Epithelial cell of proximal tubule (primary cell): Measurements from ENCODE around the gene LRP10. TPM values are rescaled to one million over a fixed set of nuclear protein-coding genes. Genes with fewer than 3 reads are reported as not detected.

Experiments used
- DNase-seq: peaks from one replicate; pipeline ENCODE4 v3.0.0-alpha.2; 2011; ENCODE audit warnings: low read depth
- H3K4me3 ChIP-seq: 2 replicates; pipeline ENCODE4 v1.5.1; 2011; ENCODE audit warnings: low read depth, mild to moderate bottlenecking, low read length
- CTCF ChIP-seq: conservative IDR thresholded peaks from 2 replicates; pipeline ENCODE4 v1.5.1; 2012; ENCODE audit warnings: low read depth, mild to moderate bottlenecking, low read length
- total RNA-seq: library from RNA; depleted of rRNA; stranded (reverse); fragments of >200 nt; gene quantifications from 2 replicates; pipeline ENCODE4 v1.2.3, GENCODE V29; 2015

LRP10 gene
- total RNA-seq, 1 donor from 2014 or later: 102 TPM

DNA sequence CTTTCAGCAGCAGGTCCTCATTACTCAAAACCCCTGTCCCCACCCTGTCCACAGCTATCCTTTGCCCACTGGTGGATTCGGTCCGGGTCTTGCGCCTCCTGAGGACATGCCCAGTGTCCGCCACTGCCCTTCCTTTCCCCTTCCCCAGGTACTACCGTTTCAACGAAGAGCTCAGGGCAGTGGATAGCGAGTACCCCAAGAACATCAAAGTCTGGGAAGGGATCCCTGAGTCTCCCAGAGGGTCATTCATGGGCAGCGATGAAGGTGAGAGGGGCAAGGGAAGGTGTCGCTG, 26.5 kb upstream of the LRP10 start:
- no peak for DNase-seq
- no peak overlapping the region for H3K4me3 ChIP-seq
- no peak for TF ChIP-seq CTCF

DNA sequence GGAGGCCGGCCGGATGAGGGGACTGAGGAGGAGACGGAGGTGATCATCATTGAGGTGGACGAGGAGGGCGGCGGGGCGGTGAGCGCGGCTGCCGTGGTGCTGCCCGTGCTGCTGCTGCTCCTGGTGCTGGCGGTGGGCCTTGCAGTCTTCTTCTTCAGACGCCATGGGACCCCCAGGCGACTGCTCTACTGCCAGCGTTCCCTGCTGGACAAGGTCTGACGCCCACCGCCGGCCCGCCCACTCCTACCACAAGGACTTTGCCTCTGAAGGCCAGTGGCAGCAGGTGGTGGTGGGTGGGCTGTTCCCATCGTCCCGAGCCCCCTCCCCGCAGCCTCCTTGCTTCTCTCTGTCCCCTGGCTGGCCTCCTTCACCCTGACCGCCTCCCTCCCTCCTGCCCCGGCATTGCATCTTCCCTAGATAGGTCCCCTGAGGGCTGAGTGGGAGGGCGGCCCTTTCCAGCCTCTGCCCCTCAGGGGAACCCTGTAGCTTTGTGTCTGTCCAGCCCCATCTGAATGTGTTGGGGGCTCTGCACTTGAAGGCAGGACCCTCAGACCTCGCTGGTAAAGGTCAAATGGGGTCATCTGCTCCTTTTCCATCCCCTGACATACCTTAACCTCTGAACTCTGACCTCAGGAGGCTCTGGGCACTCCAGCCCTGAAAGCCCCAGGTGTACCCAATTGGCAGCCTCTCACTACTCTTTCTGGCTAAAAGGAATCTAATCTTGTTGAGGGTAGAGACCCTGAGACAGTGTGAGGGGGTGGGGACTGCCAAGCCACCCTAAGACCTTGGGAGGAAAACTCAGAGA, 25.5 kb upstream of the LRP10 start:
- no peak for DNase-seq
- TF ChIP-seq CTCF: no peak
- H3K4me3 ChIP-seq: no peak overlapping the region

GRCh38 chr14:22846811-22847307, 24.7 kb upstream of the LRP10 start:
- no peak for DNase-seq
- TF ChIP-seq CTCF: no peak
- no peak overlapping the region for H3K4me3 ChIP-seq

- no peak overlapping the region for H3K4me3 ChIP-seq
- TF ChIP-seq CTCF: peak; percentile 11
- no peak for DNase-seq
Observed at GRCh38 chr14:22847661-22848341, 23.7 kb upstream of the LRP10 start.

DNA sequence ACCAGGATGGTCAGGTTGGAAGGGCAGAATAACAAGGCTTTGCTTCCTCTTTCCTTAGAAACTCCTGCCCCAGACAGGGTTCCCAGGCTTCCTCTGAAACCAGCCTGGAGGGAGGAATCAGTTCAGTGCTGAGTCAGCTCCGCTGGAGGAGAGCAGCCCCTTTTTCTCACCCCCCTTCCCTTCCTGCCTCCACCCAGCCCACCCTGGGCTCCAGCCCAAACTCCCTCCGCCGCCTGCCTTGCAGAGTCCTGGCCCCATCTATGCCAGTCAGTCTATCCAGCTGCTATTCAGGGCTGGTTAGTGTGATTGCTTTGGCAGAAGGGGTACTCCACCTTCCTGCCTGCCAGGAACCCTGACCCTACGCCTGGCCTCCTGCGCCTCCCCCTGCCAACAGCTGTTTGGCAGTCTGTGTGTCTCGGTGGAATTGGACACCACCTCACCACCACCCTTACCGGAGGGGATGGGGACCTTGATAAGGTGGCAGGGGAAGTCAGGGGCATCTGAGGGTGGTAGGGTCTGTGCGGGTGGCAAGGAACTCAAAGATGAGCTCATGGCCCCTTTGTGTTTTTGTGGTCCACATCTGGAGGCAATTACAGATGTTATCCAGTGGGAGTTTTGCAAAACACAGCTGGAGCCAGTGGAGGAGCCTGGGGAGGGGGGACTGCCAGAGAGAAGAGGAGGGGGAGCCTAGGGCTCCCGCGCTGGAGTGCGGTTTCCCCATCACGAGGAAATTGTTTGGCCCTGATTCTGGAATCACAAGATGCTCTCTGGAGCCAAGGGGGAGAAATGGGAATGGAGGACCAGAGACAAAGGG, 23.0 kb upstream of the LRP10 start:
- no peak overlapping the region for H3K4me3 ChIP-seq
- DNase-seq: no peak
- no peak for TF ChIP-seq CTCF

DNA sequence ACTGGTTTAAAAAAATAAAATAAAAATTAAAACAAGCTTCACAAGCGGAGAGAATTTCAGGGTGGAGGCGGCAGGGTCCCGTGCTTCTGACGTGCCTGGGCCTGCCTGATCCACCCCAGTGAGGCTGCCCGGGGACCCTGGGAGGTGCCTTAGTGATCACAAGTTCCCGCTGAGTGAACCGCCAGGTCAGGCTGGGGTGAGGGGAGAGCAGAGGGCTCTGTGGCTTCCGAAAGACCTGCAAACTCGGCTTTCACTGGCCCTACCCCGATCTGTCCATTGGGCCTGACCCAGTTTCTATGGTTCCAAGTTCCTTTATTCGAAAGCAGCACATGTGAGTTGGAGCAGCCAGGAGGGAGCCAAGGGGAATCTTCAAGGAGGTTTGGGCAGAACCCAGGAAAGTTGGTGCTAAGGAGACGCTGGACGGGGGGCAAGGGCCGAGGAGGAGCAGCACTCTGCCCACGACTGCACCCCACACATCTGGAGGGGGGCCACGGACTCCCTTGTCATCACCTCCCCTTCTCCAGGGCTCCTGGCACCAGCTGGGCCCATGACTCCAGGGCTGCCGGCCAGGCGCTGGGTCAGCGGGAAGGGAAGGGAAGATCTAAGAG, 22.2 kb upstream of the LRP10 start:
- TF ChIP-seq CTCF: no peak
- DNase-seq: no peak
- no peak overlapping the region for H3K4me3 ChIP-seq
